ENCODE data around the gene COL23A1.
A peak's percentile ranks its signal among the peaks of the same experiment; 100 is the strongest.
"Not testable (repeated sequence)": the region's sequence is repeated elsewhere in the genome, so short reads cannot be mapped to it uniquely, and the experiment has no call there.

Gene COL23A1

GRCh38 chr5:178273665-178274541 lies 316.3 kb downstream of the COL23A1 start:
- no peak for DNase-seq

GRCh38 chr5:178273041-178273440 lies 317.2 kb downstream of the COL23A1 start:
- no peak for DNase-seq

GRCh38 chr5:178272591-178272990 lies 317.6 kb downstream of the COL23A1 start:
- no peak for DNase-seq

- DNase-seq, result no peak
Observed at GRCh38 chr5:178271726-178272479, 318.3 kb downstream of the COL23A1 start.

GRCh38 chr5:178271231-178271630 lies 319.0 kb downstream of the COL23A1 start:
- no peak for DNase-seq

GRCh38 chr5:178269499-178269898 lies 320.7 kb downstream of the COL23A1 start:
- no peak for DNase-seq

- no peak for DNase-seq
Observed at GRCh38 chr5:178267876-178268275, 322.3 kb downstream of the COL23A1 start.

GRCh38 chr5:178267245-178267644 lies 322.9 kb downstream of the COL23A1 start:
- DNase-seq, result no peak

GRCh38 chr5:178266581-178266980 lies 323.6 kb downstream of the COL23A1 start:
- no peak for DNase-seq

GRCh38 chr5:178265746-178266145 lies 324.4 kb downstream of the COL23A1 start:
- no peak for DNase-seq

- no peak for DNase-seq
Observed at GRCh38 chr5:178264044-178264443, 326.1 kb downstream of the COL23A1 start.

- no peak for DNase-seq
Observed at GRCh38 chr5:178261666-178262600, 328.3 kb downstream of the COL23A1 start.

- DNase-seq, result no peak
Observed at GRCh38 chr5:178259623-178260536, 330.3 kb downstream of the COL23A1 start.

GRCh38 chr5:178257650-178258049 lies 332.5 kb downstream of the COL23A1 start:
- DNase-seq, result no peak

- no peak for DNase-seq
Observed at GRCh38 chr5:178256746-178257145, 333.4 kb downstream of the COL23A1 start.

- not testable (repeated sequence) for DNase-seq
Observed at GRCh38 chr5:178253632-178254031, 336.6 kb downstream of the COL23A1 start.

GRCh38 chr5:178252258-178252657 lies 337.9 kb downstream of the COL23A1 start:
- DNase-seq, result no peak

GRCh38 chr5:178250263-178250662 lies 339.9 kb downstream of the COL23A1 start:
- DNase-seq, result no peak

GRCh38 chr5:178249191-178249989 lies 340.8 kb downstream of the COL23A1 start:
- peak; percentile 69 for DNase-seq

GRCh38 chr5:178248750-178249149 lies 341.4 kb downstream of the COL23A1 start:
- no peak for DNase-seq
